NCI-H526 treated with DMSO at 0.1 percent for 48 hours (cell line): ENCODE data around the gene POLR1A.

Source experiments
- DNase-seq: peaks from one replicate; lab custom pipeline; 2025; lab: John Stamatoyannopoulos, UW

POLR1A gene

GRCh38 chr2:85978883-85979780 is 126.6 kb downstream of the POLR1A start:
- no peak for DNase-seq

GRCh38 chr2:85976106-85976920 is 129.4 kb downstream of the POLR1A start:
- DNase-seq = no peak

- DNase-seq = no peak
These were observed 130.1 kb downstream of the POLR1A start for GRCh38 chr2:85975581-85975980.

GRCh38 chr2:85974390-85974789 is 131.3 kb downstream of the POLR1A start:
- DNase-seq = no peak

GRCh38 chr2:85972355-85972754 is 133.3 kb downstream of the POLR1A start:
- DNase-seq = no peak

GRCh38 chr2:85971366-85971765 is 134.3 kb downstream of the POLR1A start:
- no peak for DNase-seq
